Rectal smooth muscle tissue (tissue), 1 donor: ENCODE data around the gene HNRNPA1L2.
A peak's percentile ranks its signal among the peaks of the same experiment; 100 is the strongest.
"Not testable (repeated sequence)": the region's sequence is repeated elsewhere in the genome, so short reads cannot be mapped to it uniquely, and the experiment has no call there.

ENCODE experiments used
- H3K27ac ChIP-seq: one replicate; pipeline ENCODE4 v1.7.0; 2013; ENCODE audit warnings: low read depth, low read length, inconsistent platforms
- H3K27me3 ChIP-seq: one replicate; pipeline ENCODE4 v1.7.0; 2013; ENCODE audit warnings: low read length; ENCODE audit not compliant: control insufficient read depth, insufficient read depth
- H3K36me3 ChIP-seq: one replicate; pipeline ENCODE4 v1.7.0; 2013; ENCODE audit warnings: low read length; ENCODE audit not compliant: control insufficient read depth, insufficient read depth
- H3K4me1 ChIP-seq: one replicate; pipeline ENCODE4 v1.7.0; 2013; ENCODE audit warnings: low read length; ENCODE audit not compliant: control insufficient read depth, insufficient read depth
- H3K4me3 ChIP-seq: one replicate; pipeline ENCODE4 v1.7.0; 2013; ENCODE audit warnings: low read length
- H3K9ac ChIP-seq: one replicate; pipeline ENCODE4 v1.7.0; 2013; ENCODE audit warnings: low read length

The HNRNPA1L2 gene

DNA sequence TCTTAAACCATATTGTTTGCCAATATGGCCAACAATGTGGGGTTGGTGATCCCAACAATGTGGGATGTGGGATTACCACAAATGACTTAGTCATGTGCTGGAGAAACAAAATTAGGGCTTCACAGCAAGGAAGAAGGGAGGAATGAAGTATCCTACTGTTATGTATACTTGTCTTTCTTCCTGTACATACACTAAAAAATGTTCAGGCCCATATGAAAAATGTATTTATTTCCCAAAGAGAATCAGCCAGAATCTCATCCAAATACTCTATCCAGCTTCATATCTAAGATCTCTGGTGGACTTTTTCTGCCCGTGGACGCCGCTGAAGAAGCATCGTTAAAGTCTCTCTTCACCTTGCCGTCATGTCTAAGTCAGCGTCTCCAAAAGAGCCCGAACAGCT, at the start of gene HNRNPA1L2:
HNRNPA1L2 (plus strand) TSS at position 301 of the 400 bp plus-strand sequence; CDS start at position 363, 62 bp downstream.
- H3K27me3 ChIP-seq, result no peaks in the 10 kb centered on the region
- H3K36me3 ChIP-seq, result peaks cover 3% of the 10 kb centered on the region
- no peak within 1 kb of the TSS for H3K4me3 ChIP-seq
- H3K27ac ChIP-seq, result no peak within 1 kb of the TSS
- no peak within 1 kb of the TSS for H3K9ac ChIP-seq
- H3K4me1 ChIP-seq, result no peaks in the 10 kb centered on the region

DNA sequence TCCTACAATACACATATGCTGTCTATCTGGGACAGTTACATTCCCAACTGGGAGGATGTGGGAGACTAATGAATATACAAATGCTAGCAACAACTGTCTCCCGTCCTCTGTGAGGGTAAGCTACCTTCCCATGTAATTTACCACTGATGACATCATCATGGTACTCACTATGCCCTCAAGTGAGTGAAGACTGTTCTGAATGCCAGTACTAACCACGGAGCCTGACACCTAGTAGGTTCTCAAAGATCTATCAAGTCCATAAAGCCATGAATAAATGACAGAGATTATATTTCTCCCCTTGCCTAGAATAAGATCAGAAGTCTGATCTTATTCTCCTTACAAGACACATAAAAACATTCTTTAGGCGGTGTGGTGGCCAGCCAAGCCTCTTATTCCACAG, 49.1 kb upstream of the HNRNPA1L2 start:
- not testable (repeated sequence) for H3K27me3 ChIP-seq, H3K9ac ChIP-seq, H3K27ac ChIP-seq, H3K4me1 ChIP-seq, H3K4me3 ChIP-seq, H3K36me3 ChIP-seq

GRCh38 chr13:52593812-52594211, 48.4 kb upstream of the HNRNPA1L2 start:
- not testable (repeated sequence) for H3K36me3 ChIP-seq, H3K27ac ChIP-seq, H3K4me1 ChIP-seq, H3K4me3 ChIP-seq, H3K9ac ChIP-seq, H3K27me3 ChIP-seq

- H3K9ac ChIP-seq, H3K27me3 ChIP-seq, H3K4me3 ChIP-seq, H3K4me1 ChIP-seq, H3K27ac ChIP-seq, H3K36me3 ChIP-seq: not testable (repeated sequence)
Observed at GRCh38 chr13:52594295-52594694, 47.9 kb upstream of the HNRNPA1L2 start.

DNA sequence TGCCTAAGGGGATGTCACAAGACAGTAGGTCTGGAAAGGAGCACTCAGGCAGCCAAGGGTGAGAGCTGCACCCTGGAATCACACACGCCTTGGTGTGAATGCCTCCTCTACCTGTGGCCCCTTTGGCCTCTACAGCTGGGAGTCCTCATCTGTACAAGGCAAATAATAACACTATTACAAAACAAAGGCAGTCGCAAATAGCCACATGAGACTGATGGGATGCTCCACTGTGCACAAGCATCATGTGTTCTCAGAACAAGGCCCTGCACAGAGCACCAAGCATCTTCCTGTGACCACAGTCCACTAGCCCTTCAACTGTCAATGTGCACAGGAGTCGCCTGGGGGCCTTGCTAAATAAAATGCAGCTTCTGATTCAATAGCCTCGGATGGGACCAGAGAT, 44.6 kb upstream of the HNRNPA1L2 start:
- Histone ChIP-seq H3K36me3 (no peaks in the 10 kb centered on the region), H3K4me3 (no peak overlapping the region), H3K27ac (no peak overlapping the region), H3K27me3 (no peaks in the 10 kb centered on the region), H3K9ac (no peak overlapping the region), H3K4me1 (peaks cover 5% of the 10 kb centered on the region)

- Histone ChIP-seq H3K27me3 (no peaks in the 10 kb centered on the region), H3K9ac (no peak overlapping the region), H3K36me3 (no peaks in the 10 kb centered on the region), H3K4me3 (peak overlapping the region; percentile 62), H3K4me1 (peaks cover 5% of the 10 kb centered on the region), H3K27ac (no peak overlapping the region)
Observed at GRCh38 chr13:52599037-52599847, 43.0 kb upstream of the HNRNPA1L2 start.

DNA sequence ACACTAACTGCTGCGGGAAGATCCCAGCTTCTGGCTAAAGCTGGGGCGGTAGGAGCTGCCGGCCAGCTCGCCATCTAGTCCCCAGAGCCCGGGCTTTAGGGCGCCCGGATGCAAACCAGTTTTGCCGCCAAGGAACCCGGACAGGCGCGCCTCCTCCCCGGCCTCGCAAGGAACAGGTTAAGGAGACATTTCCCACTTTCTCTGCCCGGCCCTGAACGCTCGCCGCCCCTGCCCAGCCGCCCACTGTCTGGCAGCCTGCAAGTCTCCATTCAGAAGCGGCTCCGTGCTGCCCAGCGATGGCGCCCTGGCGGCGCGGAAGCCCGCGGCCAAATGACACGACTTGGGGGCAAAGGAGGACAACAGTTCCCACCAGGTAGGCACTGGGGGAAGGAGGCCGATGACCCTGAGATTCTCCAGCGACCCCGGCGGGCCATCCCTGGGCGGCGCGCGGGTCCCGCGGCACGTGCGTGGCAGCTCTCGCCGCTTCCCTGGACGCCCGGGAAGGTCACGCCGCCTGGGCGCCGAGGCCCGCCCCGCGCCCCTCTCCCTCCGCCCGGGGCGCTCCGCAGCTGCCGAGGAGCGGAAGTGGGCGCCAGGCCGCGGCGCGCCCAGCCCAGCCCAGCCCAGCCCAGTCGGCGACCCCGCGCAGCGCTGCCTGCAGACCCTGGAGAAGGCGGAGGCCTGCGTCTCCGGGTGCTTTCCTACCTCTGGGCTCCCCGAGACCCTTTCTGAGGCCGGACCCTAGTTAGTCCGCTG, 42.2 kb upstream of the HNRNPA1L2 start:
- peak overlapping the region; percentile 21 for H3K27ac ChIP-seq
- peaks cover 5% of the 10 kb centered on the region for H3K4me1 ChIP-seq
- H3K36me3 ChIP-seq, result no peaks in the 10 kb centered on the region
- H3K27me3 ChIP-seq, result no peaks in the 10 kb centered on the region
- no peak overlapping the region for H3K9ac ChIP-seq
- H3K4me3 ChIP-seq, result peak overlapping the region; percentile 62

DNA sequence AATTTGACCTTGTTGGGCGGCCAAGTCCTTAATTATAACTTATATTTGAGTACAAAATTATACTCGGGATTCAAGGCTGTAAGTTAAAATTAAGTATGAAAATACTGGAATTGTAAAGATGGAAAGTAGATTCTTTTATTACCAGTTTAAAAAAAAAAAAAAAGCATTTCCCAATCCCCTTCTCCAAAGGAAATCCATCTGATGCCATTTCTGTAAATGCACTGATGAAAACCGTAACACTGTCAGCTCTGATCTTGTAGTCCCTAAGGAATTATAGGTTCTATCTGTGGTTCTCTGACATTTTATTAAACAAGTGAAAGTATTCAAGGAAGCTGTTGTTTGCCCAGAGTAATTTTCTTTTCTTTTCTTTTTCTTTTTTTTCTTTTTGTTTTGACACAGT, 41.6 kb upstream of the HNRNPA1L2 start:
- Histone ChIP-seq H3K4me1 (peaks cover 5% of the 10 kb centered on the region), H3K27me3 (no peaks in the 10 kb centered on the region), H3K9ac (no peak overlapping the region), H3K27ac (no peak overlapping the region), H3K4me3 (no peak overlapping the region), H3K36me3 (no peaks in the 10 kb centered on the region)

DNA sequence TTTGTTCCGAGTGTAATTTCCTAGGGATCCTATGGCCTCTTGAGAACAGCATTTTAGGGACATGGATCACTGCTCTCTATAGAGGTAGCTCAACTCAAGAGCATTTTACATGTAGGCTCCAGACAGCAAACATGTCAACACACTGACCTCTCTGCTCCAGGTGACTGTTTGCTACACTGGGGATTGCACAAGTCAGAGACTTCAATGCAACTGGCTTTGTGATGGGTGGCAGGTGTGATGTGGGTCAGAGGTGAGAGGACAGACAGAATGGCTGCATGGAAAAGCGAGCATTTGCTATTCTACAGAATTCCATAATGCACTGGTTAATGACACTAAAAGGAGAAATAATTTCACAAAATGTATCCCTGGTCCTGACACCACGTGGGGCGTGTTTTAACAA, 38.9 kb upstream of the HNRNPA1L2 start:
- not testable (repeated sequence) for H3K9ac ChIP-seq, H3K27me3 ChIP-seq, H3K27ac ChIP-seq, H3K4me3 ChIP-seq, H3K36me3 ChIP-seq, H3K4me1 ChIP-seq

DNA sequence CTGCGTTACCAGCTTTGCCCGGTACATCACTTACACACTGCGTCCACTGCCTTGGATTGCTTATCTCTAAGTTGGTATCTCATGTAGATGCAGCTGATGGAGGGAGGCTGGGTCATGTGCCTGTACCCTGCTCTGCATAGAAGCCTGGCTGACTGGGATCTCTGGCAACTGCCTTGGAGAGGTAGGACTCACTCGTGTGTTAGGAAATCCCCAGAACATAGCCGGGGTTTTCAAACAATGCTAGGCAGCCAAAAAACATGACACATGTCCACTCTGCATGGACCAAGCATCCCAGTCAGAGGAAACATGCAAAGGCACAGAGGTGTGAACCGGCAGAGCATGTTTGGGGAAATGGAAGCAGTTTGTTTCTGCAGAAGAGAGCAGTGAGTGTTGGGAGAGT, 36.1 kb upstream of the HNRNPA1L2 start:
- H3K4me3 ChIP-seq, H3K9ac ChIP-seq, H3K36me3 ChIP-seq, H3K27me3 ChIP-seq, H3K27ac ChIP-seq, H3K4me1 ChIP-seq: not testable (repeated sequence)

DNA sequence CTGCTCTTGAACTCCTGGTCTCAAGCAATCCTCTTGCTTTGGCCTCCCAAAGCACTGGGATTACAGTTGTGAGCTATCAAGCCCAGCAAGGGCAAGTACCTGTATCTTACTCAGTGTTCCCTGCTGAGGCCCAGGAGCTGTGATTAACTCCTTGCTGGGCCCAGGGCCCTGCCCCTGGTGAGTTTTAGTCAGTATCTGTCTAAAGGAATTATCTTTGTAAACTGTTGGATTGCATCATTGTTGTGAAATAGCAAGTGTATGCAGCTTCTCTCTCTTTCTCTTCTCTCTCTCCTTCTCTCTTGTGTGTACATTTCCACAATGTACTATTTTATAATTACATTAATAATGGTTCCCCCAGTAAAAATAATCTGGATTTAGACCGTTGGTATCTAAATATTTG, 35.4 kb upstream of the HNRNPA1L2 start:
- not testable (repeated sequence) for H3K4me1 ChIP-seq, H3K9ac ChIP-seq, H3K4me3 ChIP-seq, H3K27me3 ChIP-seq, H3K36me3 ChIP-seq, H3K27ac ChIP-seq

- H3K4me3 ChIP-seq, H3K4me1 ChIP-seq, H3K36me3 ChIP-seq, H3K27ac ChIP-seq, H3K27me3 ChIP-seq, H3K9ac ChIP-seq: not testable (repeated sequence)
Observed at GRCh38 chr13:52608184-52608583, 34.0 kb upstream of the HNRNPA1L2 start.
